Kidney glomerular epithelial cell (primary cell): ENCODE measurements around the gene REC114.
"Not testable (repeated sequence)": the region's sequence is repeated elsewhere in the genome, so short reads cannot be mapped to it uniquely, and the experiment has no call there.

Source experiments
- DNase-seq: peaks from one replicate; lab custom pipeline; 2025; lab: John Stamatoyannopoulos, UW

The REC114 gene

GRCh38 chr15:73455876-73456275, 12.9 kb downstream of the REC114 start:
- peak; percentile 0 for DNase-seq

GRCh38 chr15:73457334-73457733, 14.4 kb downstream of the REC114 start:
- DNase-seq: no peak

- no peak for DNase-seq
These were observed 17.7 kb downstream of the REC114 start for GRCh38 chr15:73460662-73461061.

- no peak for DNase-seq
These were observed 21.6 kb downstream of the REC114 start for GRCh38 chr15:73464602-73465001.

- DNase-seq: no peak
These were observed 24.8 kb downstream of the REC114 start for GRCh38 chr15:73467758-73468157.

GRCh38 chr15:73474785-73475184, 31.8 kb downstream of the REC114 start:
- no peak for DNase-seq

GRCh38 chr15:73476704-73477216, 33.8 kb downstream of the REC114 start:
- no peak for DNase-seq

GRCh38 chr15:73480050-73480449, 37.1 kb downstream of the REC114 start:
- no peak for DNase-seq

GRCh38 chr15:73482166-73482565, 39.2 kb downstream of the REC114 start:
- no peak for DNase-seq

GRCh38 chr15:73483053-73483452, 40.1 kb downstream of the REC114 start:
- DNase-seq: no peak

GRCh38 chr15:73485372-73485771, 42.4 kb downstream of the REC114 start:
- DNase-seq: no peak

GRCh38 chr15:73485885-73486284, 42.9 kb downstream of the REC114 start:
- not testable (repeated sequence) for DNase-seq

- DNase-seq: no peak
These were observed 45.7 kb downstream of the REC114 start for GRCh38 chr15:73488698-73489097.

GRCh38 chr15:73493922-73494321, 51.0 kb downstream of the REC114 start:
- DNase-seq: no peak

- no peak for DNase-seq
These were observed 52.2 kb downstream of the REC114 start for GRCh38 chr15:73495181-73495580.

- DNase-seq: no peak
These were observed 57.7 kb downstream of the REC114 start for GRCh38 chr15:73500696-73501095.

GRCh38 chr15:73504885-73505284, 61.9 kb downstream of the REC114 start:
- no peak for DNase-seq

- no peak for DNase-seq
These were observed 72.6 kb downstream of the REC114 start for GRCh38 chr15:73515527-73515926.

- no peak for DNase-seq
These were observed 74.6 kb downstream of the REC114 start for GRCh38 chr15:73517566-73517965.

- DNase-seq: no peak
These were observed 75.4 kb downstream of the REC114 start for GRCh38 chr15:73518180-73518862.

GRCh38 chr15:73518876-73519733, 76.1 kb downstream of the REC114 start:
- DNase-seq: no peak

- no peak for DNase-seq
These were observed 79.0 kb downstream of the REC114 start for GRCh38 chr15:73522011-73522410.

GRCh38 chr15:73524919-73525318, 82.0 kb downstream of the REC114 start:
- DNase-seq: no peak
